HL-60 (cell line): Measurements from ENCODE around the gene AKR1D1.

Source experiments
- GABPA ChIP-seq: IDR thresholded peaks from 2 replicates; pipeline ENCODE4 v1.6.1; 2012; ENCODE audit warnings: low read depth
- POLR2AphosphoS5 ChIP-seq: IDR thresholded peaks from 2 replicates; pipeline ENCODE4 v1.6.1; 2012; ENCODE audit warnings: low read depth
- SPI1 ChIP-seq: IDR thresholded peaks from 2 replicates; pipeline ENCODE4 v1.6.1; 2012; ENCODE audit warnings: low read depth, mild to moderate bottlenecking, borderline replicate concordance
- TF ChIP-seq, protein P1 (sequence below): IDR thresholded peaks from one replicate; pipeline ENCODE4 v1.5.1; 2011; ENCODE audit warnings: low read length, control low read depth, inconsistent platforms; ENCODE audit not compliant: insufficient read depth
- TF ChIP-seq, protein P2 (sequence below): IDR thresholded peaks from 2 replicates; pipeline ENCODE4 v1.6.1; 2012; ENCODE audit warnings: low read depth; ENCODE audit not compliant: insufficient replicate concordance

DNA sequence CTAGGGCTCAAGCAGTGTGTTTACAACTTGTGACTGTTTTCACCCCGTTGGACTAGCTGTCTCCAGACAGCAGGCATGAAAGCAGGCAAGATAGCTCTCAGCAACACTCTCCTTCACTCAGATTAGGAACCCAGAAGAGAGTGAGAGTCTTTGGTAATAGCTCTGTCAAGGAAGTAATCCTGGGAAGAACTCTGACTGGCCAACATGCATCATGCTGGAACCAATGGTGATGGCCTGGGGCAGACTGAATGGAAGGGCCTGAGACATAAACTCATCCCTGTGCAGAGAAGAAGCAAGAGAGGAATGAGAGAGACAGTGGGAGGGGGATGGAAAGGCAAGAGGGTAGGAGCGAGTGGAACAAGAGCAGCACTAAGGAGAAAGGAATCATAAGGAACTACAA is 48.9 kb downstream of the AKR1D1 start:
- TF ChIP-seq GABPA (no peak), POLR2AphosphoS5 (no peak), SPI1 (no peak)
- TF ChIP-seq, protein P1, sequence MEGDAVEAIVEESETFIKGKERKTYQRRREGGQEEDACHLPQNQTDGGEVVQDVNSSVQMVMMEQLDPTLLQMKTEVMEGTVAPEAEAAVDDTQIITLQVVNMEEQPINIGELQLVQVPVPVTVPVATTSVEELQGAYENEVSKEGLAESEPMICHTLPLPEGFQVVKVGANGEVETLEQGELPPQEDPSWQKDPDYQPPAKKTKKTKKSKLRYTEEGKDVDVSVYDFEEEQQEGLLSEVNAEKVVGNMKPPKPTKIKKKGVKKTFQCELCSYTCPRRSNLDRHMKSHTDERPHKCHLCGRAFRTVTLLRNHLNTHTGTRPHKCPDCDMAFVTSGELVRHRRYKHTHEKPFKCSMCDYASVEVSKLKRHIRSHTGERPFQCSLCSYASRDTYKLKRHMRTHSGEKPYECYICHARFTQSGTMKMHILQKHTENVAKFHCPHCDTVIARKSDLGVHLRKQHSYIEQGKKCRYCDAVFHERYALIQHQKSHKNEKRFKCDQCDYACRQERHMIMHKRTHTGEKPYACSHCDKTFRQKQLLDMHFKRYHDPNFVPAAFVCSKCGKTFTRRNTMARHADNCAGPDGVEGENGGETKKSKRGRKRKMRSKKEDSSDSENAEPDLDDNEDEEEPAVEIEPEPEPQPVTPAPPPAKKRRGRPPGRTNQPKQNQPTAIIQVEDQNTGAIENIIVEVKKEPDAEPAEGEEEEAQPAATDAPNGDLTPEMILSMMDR: no peak
- TF ChIP-seq, protein P2, sequence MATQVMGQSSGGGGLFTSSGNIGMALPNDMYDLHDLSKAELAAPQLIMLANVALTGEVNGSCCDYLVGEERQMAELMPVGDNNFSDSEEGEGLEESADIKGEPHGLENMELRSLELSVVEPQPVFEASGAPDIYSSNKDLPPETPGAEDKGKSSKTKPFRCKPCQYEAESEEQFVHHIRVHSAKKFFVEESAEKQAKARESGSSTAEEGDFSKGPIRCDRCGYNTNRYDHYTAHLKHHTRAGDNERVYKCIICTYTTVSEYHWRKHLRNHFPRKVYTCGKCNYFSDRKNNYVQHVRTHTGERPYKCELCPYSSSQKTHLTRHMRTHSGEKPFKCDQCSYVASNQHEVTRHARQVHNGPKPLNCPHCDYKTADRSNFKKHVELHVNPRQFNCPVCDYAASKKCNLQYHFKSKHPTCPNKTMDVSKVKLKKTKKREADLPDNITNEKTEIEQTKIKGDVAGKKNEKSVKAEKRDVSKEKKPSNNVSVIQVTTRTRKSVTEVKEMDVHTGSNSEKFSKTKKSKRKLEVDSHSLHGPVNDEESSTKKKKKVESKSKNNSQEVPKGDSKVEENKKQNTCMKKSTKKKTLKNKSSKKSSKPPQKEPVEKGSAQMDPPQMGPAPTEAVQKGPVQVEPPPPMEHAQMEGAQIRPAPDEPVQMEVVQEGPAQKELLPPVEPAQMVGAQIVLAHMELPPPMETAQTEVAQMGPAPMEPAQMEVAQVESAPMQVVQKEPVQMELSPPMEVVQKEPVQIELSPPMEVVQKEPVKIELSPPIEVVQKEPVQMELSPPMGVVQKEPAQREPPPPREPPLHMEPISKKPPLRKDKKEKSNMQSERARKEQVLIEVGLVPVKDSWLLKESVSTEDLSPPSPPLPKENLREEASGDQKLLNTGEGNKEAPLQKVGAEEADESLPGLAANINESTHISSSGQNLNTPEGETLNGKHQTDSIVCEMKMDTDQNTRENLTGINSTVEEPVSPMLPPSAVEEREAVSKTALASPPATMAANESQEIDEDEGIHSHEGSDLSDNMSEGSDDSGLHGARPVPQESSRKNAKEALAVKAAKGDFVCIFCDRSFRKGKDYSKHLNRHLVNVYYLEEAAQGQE: no peak
